Stimulated activated CD4-positive, alpha-beta T cell treated with anti-CD3 and anti-CD28 coated beads, Interleukin-1b, Interleukin-23, amount 100 ng/mL, for 24 hours (primary cell): Measurements from ENCODE around the gene COX7A1.
"Not testable (repeated sequence)": the region's sequence is repeated elsewhere in the genome, so short reads cannot be mapped to it uniquely, and the experiment has no call there.

Source experiments
- DNase-seq, 4 experiments: peaks; one replicate each; pipeline ENCODE4 v3.0.0-alpha.2; 2020; ENCODE audit warnings: low read depth in 4 of 4, low spot score in 1 of 4

Gene COX7A1

DNA sequence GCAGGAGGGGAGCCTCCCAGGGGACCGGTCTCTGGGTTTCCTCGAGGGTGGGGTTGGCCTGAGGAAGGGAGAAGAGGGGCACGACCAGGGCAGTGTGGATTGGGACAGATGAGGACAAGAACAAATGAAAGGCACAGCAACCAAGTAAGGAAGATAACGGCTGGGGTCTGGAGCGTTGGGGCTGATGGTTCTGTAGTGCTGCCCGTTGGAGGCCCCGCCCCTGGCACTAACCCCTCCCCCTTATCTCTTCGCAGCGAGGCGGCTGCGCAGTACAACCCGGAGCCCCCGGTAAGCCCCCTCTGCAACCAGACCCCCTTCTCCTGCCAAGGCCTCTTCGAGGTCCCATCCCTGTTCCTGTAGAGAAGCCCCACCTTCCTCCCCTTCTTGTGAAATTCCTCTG is 10.2 kb downstream of the COX7A1 start:
- DNase-seq, result no peak

DNA sequence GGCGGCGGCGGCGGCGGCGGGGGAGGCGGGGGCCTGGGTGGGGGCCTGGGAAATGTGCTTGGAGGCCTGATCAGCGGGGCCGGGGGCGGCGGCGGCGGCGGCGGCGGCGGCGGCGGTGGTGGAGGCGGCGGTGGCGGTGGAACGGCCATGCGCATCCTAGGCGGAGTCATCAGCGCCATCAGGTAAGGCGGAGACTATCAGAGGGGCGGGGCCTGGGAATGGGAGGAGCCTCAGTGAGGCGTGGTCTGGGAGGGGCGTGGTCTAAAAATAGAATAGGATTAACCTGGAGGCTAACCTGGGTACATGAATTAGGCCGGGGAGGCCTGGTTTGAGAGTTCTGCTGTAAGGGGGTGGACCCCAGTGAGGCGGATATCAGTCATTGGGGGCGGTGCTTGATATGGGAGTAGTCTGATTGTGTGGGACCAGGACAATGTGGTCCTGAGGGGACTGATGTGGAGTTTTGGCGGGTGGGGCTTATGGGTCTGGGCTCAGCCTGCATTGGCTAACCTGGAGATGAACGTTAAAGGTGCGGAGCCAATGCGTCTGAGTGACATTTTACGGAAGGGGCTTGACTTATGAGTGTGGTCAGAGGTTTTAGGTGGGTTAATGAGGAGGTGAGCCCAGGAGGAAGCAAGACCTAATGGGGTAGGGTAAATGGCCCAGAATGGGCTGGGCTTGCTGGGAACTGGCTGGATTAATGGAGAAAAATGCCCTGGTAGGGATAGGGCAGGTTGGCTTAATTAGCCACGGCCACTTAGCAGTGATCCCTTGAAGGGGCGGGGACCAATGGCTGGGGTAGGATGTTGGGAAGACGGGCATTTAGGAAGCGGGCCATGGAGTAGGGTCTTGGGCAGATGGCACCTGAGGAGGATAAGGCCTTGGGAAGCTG is 11.0 kb downstream of the COX7A1 start:
- peak; percentile 81 to 95 (median 84) for DNase-seq

DNA sequence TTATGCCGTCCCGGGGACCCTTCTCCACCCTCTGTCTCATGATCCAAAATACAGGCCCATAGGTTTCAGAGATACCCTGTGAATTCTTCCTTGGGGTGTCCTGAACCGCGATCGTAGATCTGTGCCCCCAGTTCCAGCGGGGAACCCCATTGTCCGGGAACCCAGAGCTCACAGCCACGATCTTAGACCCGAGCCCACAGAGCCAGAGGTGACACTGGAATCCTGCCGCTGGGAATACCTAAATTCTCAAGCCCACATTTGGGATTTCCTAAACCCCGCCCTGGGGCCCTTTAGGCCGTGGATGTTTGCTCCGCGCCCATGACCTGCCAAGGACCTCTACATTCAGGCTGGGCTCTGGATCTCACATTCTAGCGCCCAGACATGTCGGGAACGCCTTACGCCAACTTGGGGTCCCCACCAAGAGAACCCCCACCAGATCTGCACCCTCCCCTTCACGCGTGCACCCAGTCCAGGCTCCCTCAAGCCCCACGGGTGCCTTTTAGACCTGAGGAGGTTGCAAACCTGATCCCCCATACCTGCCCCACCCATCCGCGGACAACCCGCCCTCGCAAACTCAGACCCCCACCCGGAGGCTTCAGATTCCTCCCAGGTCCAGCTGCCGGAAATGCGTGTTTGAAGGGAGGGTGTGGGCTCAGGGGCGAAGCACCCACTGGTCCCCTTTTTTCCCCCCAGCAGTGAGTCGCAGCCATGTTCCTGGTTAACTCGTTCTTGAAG is 11.8 kb downstream of the COX7A1 start:
- DNase-seq, result peak in 3 of 4 experiments; percentile 15 to 47 (median 31)

DNA sequence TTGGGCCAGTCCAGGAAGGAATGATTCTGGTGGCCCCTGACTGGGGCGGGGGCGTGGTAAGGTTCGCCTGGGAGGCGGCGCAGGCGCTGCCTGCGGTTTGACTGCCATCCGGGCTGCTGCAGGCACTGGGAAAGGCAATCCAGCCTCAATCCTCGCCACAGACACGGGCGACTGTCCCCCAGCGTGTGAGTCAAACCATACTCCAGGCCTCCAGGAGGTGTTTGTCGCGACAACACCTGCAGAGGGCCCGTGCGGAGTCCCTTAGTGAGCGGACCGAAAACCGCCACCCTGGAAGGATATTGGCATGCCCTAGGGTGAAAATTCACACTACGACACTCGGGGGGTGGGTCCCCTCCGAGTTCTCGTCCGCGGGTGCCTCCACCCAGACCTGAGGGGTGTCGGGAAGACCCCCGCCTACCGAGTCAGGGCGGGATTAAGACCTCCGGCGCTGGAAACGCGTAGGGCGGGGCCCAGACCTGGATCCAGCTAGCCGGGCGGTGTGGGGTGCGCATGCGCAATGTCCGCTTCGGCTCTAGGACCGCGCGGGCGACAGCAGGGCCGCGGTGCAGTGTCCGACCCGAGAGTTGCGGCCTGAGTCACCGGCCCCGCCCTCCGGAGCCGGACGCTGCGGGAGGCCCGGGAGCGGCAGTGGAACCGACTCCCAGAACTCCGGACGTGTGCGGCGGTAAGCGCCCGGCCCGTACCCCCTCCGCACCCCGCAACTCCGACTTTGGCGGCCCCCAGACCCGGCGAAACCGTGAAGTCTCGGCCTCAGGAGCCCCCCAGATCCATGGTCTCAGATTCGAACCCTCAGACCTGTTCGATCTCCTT is 12.6 kb downstream of the COX7A1 start, which contains the start of gene CAPNS1:
CAPNS1 (plus strand) TSS at position 594 of the 831 bp plus-strand sequence. CDS start 946 bp downstream, outside the sequence.
- DNase-seq, result peak; percentile 77 to 93 (median 86)

DNA sequence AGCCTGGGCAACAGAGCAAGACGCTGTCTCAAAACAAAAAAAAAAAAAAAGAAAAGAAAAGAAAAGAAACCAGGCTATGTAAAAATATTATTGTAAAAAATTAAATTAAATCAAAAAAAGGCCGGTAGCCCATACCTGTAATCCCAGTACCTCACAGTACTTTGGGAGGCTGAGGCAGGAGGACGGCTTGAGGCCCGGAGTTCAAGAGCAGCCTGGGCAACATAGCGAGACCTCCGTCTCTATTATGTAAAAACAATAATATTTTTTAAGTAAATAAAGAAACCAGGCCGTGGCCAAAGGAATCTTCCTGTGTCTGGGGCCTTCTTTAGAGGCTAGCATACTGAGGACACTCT is 13.2 kb downstream of the COX7A1 start:
- no peak for DNase-seq

DNA sequence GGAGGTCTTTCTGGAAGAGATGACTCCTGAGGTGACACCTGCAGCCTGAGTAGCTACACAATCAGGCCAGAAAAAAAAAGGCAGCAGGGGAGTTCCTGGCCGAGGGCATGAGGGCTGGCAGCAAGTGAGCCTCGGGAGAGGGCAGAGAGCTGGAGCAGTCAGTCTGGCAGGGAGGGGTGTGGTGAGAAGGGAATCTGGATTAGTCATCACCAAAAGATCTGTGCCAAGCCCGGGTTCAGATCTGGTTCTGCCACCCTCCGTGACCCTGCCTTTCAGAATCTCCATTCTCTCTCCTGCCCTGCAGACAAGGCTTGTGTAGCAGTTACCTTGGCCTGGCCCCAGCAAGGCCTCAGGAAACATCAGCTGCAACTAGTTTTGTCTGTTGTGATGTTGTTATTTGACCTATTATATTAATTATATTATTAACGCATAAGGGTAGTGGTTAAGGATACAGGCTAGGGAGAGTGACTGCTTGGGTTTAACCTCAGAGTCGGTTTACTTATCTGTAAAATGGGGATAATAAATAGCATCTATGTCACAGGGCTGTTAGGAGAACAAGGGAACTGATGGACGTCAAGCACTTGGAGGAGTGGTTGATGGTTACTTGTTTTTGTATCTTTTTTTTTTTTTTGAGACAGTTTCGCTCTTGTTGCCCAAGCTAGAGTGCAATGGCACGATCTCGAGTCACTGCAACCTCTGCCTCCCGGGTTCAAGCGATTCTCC is 15.1 kb downstream of the COX7A1 start:
- no peak for DNase-seq

DNA sequence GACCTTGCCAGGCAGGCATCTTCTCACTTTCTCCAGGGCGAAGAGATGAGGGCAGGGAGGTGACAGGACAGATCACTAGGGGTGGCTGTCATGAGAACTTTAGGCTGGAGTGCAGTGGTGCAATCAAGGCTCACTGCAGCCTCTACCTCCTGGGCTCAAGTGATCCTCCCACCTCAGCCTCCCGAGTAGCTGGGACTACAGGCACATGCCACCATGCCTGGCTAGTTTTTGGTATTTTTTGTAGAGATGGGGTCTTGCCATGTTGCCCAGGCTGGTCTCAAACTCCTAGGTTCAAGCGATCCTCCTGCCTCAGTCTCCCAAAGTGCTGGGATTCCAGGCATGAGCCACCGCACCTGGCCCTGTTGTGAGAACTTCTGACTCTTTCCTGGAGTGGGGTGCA is 17.4 kb downstream of the COX7A1 start:
- DNase-seq, result not testable (repeated sequence)

DNA sequence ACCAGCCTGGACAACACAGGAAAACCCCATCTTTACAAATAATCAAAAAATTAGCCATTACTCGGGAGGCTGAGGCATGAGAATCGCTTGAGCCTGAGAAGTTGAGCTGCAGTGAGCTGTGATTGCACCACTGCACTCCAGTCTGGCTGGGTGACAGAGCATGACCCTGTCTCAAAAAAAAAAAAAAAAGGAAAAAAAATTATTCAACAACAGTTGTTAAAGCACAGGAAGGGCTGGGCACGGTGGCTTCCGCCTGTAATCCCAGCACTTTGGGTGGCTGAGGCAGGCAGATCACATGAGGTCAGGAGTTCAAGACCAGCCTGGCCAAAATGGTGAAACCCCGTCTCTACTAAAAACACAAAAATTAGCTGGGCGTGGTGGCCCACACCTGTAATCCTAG is 21.0 kb downstream of the COX7A1 start:
- DNase-seq, result not testable (repeated sequence)

DNA sequence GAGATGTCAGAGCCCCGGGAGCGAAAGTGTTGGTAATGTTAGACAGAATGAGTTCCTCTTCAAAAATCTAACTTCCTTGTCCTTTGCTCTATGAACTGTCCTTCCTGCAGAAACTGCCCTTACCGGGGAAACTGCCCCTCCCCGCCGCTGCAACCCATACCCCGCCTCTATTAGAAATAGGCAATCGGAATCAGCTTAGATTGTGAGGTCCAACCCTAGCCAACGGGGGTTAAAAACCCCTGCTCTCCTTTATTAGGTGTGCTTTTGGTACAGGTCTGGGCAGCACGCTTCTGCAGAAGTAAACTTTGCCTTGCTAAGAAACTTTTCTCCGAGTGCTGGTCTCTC is 23.9 kb downstream of the COX7A1 start:
- DNase-seq, result no peak

DNA sequence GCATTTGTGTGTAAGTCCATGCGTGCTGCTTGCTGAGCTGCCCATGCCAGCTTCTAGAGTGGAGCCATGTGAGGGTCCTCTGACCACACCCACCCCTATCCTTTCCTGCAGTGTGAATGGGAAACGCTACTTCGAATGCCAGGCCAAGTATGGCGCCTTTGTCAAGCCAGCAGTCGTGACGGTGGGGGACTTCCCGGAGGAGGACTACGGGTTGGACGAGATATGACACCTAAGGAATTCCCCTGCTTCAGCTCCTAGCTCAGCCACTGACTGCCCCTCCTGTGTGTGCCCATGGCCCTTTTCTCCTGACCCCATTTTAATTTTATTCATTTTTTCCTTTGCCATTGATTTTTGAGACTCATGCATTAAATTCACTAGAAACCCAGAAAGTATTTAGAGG is 26.7 kb downstream of the COX7A1 start:
- DNase-seq, result no peak

DNA sequence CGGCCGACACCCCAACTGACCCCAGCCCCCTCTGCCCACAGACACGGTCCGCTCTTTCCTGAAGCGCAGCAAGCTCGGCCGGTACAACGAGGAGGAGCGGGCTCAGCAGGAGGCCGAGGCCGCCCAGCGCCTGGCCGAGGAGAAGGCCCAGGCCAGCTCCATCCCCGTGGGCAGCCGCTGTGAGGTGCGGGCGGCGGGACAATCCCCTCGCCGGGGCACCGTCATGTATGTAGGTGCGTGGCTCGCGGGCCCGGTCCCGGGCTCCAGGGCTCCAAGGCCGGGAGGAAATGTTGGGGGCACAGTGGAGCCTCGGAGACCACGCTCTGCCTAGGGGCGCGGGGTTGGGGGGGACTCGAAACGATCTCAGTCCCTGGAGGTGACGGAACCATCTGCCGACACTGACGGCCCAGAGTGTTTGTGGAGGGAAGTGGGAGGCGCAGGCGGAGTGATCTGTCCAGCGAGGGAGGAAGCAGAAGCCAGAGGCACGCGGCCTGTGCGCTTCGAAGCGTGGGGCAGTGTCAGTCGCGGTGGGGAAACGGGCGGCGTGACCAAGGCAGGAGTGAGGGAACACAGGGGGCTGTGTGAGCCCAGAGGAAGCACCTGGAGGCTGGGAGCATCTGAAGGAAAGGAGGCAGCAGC is 30.6 kb downstream of the COX7A1 start:
- no peak for DNase-seq

DNA sequence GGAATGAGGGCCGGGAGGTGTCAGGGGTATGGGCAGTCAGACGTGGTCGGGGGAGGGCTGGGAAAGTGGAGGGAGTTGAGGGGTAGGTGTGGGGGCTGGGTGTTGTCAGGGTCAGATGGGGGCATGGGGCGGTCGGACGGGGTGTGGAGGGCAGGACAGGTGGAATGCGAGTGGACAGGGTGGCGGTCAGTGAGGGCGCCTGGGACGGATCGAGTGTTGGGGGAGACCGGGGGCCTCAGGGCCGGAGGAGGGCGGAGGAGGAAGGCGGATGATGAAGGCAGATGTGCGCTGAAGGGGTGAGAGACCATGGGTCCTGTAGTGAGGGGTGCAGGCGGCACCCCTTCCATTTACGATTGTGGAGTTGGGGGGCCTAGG is 31.3 kb downstream of the COX7A1 start:
- DNase-seq, result no peak

DNA sequence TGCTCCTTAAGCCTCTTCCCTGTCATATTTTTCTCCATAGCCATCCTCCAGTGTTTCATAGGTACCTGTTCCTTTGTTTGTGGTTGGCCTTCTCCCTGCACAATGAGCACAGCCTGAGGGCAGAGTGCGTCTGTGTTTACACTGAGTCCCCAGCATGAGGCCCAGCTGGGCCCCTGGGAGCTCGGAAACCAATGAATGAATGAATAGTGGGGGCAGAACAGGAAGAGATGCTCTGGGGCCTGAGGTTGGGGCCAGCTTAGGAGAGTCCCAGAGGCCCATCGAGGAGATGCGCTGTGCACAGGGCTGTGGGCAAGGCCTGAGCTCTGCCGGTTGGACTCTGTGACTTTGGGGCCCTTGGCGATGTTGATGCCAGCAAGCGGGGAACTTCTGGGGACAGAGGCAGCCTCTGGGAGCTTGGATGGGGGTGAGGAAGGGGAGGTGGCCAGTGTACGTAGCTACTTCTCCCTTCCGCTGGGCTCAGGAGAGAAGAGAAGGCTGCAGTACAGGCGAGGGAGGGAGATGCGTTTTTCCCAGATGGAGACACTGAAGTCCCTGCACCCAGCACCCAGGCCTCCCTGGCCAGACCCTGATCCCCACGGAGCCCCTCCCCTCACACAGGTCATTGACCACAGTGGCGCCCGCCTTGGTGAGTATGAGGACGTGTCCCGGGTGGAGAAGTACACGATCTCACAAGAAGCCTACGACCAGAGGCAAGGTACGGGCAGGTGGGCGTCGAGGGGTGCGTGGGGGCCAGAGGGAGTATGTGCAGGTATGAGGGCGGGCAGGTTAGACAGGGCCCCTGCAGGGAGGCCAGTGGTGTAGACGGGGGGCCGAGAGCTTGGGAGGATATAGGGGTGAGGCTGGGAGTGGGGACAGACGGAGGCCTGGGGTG is 31.9 kb downstream of the COX7A1 start:
- DNase-seq, result no peak

DNA sequence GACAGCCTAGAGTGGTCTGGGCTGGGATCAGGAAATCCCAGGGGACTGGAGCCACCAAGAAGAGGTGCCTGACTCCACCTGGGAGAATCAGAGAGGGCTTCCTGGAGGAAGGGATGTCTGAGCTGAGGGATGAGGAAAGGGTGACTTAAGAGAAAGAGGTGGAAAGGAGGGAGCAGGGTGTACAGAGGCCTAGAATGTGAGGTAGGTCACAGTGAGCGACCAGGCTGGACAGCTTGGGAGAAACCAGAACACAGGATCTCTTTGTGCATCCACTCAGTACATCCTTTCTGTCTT is 36.0 kb downstream of the COX7A1 start:
- no peak for DNase-seq

DNA sequence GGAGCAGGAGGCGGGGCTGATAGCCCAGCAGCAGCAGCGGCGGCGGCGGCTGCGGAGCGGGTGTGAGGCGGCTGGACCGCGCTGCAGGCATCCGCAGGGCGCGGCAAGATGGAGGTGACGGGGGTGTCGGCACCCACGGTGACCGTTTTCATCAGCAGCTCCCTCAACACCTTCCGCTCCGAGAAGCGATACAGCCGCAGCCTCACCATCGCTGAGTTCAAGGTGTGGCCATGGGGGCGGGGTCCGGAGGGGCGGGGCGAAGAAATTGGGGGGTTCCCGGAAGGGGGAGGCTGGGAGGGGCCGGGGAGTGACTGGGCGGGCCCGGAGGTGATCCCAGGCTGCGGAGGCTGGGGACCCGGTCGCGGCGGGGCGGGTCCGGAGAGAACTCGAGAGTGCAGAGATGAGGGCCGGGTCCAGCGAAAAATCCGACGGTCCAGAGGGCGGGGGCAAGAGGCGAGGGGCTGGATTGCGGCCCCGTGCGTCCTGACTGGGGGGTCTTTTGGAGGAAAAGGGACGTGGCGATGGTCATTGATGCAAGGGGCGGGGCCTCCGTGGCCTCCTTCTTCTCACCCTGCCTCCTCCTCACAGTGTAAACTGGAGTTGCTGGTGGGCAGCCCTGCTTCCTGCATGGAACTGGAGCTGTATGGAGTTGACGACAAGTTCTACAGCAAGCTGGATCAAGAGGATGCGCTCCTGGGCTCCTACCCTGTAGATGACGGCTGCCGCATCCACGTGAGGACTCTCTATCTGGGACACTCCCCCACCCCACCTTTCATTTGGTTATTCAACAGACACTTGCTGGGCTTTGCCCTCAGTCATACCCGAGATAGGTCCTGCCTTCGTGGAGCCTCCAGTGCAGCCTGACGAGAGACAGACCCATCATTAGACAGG is 36.5 kb downstream of the COX7A1 start, which contains the start of gene TBCB:
TBCB (plus strand) TSS at position 16 of the 891 bp plus-strand sequence; CDS start at position 109, 93 bp downstream.
- peak; percentile 84 to 94 (median 89) for DNase-seq

DNA sequence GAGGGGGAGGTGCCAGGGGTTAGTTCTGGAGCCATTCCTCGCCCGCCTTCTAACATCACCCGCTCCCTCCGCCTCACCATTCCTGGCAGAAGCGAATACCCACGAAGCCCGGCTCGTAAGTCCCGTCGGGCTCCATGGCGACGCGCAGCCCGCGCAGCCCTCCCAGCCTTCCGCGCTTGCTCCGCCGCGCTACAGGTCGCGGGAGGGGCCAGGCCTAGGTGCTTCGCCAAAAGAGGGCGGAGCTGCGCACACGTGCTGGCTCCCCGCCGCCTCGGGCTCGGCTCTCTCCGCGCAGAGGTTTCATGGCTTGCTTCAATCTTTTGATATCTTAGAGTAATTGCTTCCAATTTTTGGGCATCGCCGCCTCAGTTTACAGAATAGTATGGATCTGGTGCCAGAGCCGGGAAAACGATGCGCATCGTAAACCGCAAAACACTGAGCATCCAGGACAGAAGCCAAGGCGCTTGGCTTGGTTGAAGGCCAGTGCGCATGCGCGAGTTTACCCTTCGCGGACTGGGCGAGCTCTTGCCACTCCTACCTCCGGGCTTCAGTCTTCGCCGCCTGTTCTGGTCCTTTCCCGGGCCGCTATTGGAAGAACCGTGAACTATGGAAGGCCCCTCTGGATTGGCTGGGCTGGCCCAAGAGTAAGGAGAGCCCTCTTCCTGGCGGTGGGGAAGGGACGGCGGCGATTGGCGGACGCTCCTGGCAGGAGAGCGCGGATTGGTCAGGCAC is 37.4 kb downstream of the COX7A1 start, which contains the start of gene POLR2I:
POLR2I (minus strand) TSS at position 155 of the 732 bp plus-strand sequence; CDS start at position 136, 19 bp downstream.
- peak; percentile 92 to 100 (median 98) for DNase-seq

DNA sequence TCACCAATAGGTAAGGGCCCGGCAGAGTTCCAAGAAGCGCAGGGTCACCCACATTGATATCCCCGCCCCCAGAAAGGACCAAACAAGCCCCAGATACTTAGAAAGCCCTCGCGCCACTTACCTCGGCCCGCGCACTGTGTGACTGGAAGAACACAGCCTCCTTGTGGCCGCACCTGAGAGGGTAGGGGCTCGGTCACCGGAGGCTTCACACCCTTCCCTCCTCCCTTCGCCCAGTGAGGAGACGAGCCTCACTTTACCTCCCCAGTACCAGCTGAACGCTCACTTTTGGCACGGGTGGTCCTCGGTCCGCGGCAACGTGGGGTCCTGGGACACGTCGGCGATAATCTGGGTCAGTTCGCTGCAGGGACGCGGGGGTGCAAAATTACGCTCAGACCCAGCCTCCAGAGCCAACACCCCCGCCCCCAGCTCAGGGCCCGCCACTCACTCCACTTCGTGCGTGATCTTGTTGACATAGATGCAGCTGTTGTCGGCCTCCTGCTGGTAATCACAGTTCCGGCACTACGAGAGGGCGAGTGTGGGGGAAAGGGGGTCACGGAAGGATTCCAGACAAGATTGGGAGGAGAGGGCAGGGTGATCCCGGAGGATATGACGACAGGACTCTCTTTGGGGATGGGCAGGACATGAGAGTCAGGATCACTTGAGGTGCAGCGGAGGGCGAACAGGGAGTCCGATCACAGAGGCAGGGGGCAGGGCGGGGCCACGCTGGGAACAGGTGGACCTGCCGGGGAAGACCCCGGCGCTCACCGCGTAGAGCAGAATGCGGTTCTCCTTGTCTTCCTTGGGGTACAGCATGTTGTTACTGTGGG is 38.1 kb downstream of the COX7A1 start:
- no peak for DNase-seq
